Astrocyte (in vitro differentiated cells and primary cell): ENCODE results near the gene FCN1. TPM values are rescaled to one million over a fixed set of nuclear protein-coding genes. Genes with fewer than 3 reads are reported as not detected.

Experiments
- DNase-seq: peaks from one replicate; pipeline ENCODE4 v3.0.0-alpha.2; 2010; ENCODE audit warnings: low read depth
- FAIRE-seq: peaks from 2 replicates; lab custom pipeline; 2011; peaks lifted over from hg19 to GRCh38; lab: Jason Lieb, UNC
- H2AFZ ChIP-seq: 2 replicates; pipeline ENCODE4 v1.6.0; 2012; ENCODE audit warnings: low read depth, low read length, inconsistent platforms
- H3K27ac ChIP-seq: 2 replicates; pipeline ENCODE4 v1.5.1; 2011; ENCODE audit warnings: low read depth, low read length, inconsistent platforms
- H3K27me3 ChIP-seq: 2 replicates; pipeline ENCODE4 v1.6.0; 2011; ENCODE audit warnings: low read length, inconsistent platforms; ENCODE audit not compliant: insufficient read depth
- H3K36me3 ChIP-seq: 2 replicates; pipeline ENCODE4 v1.5.1; 2011; ENCODE audit warnings: low read length, inconsistent platforms; ENCODE audit not compliant: insufficient read depth
- H3K4me1 ChIP-seq: 2 replicates; pipeline ENCODE4 v1.5.1; 2011; ENCODE audit warnings: low read length, inconsistent platforms; ENCODE audit not compliant: insufficient read depth
- H3K4me2 ChIP-seq: 2 replicates; pipeline ENCODE4 v1.6.0; 2012; ENCODE audit warnings: low read length, inconsistent platforms
- H3K4me3 ChIP-seq: 2 replicates; pipeline ENCODE4 v1.5.1; 2011; ENCODE audit warnings: low read depth, mild to moderate bottlenecking, low read length, inconsistent platforms; ENCODE audit not compliant: insufficient read depth
- H3K79me2 ChIP-seq: 2 replicates; pipeline ENCODE4 v1.6.0; 2012; ENCODE audit warnings: mild to moderate bottlenecking, low read length, inconsistent platforms; ENCODE audit not compliant: insufficient read depth
- H3K9ac ChIP-seq: 2 replicates; pipeline ENCODE4 v1.6.0; 2012; ENCODE audit warnings: mild to moderate bottlenecking, low read length, inconsistent platforms
- H3K9me3 ChIP-seq: 2 replicates; pipeline ENCODE4 v1.5.1; 2012; ENCODE audit warnings: low read depth, mild to moderate bottlenecking, low read length, inconsistent platforms; ENCODE audit not compliant: insufficient read depth
- H4K20me1 ChIP-seq: 2 replicates; pipeline ENCODE4 v1.6.0; 2012; ENCODE audit warnings: low read length, inconsistent platforms; ENCODE audit not compliant: insufficient read depth
- H3K27ac Mint-ChIP-seq: one replicate; pipeline ENCODE4 v1.8.0; 2021; ENCODE audit warnings: mild to moderate bottlenecking, mixed read lengths; ENCODE audit not compliant: unreplicated experiment
- H3K27me3 Mint-ChIP-seq: one replicate; pipeline ENCODE4 v1.8.0; 2021; ENCODE audit warnings: low read depth, mixed read lengths; ENCODE audit not compliant: unreplicated experiment
- H3K36me3 Mint-ChIP-seq: one replicate; pipeline ENCODE4 v1.8.0; 2021; ENCODE audit warnings: low read depth, mixed read lengths; ENCODE audit not compliant: unreplicated experiment
- H3K4me1 Mint-ChIP-seq: one replicate; pipeline ENCODE4 v1.8.0; 2021; ENCODE audit warnings: low read depth, mixed read lengths; ENCODE audit not compliant: unreplicated experiment
- H3K4me3 Mint-ChIP-seq: one replicate; pipeline ENCODE4 v1.8.0; 2021; ENCODE audit warnings: mild to moderate bottlenecking, moderate library complexity, mixed read lengths; ENCODE audit not compliant: unreplicated experiment
- H3K9me3 Mint-ChIP-seq: one replicate; pipeline ENCODE4 v1.8.0; 2021; ENCODE audit warnings: mild to moderate bottlenecking, mixed read lengths; ENCODE audit not compliant: unreplicated experiment
- EZH2 ChIP-seq: IDR thresholded peaks from 2 replicates; pipeline ENCODE4 v1.6.1; 2012; ENCODE audit warnings: mild to moderate bottlenecking, low read length, inconsistent platforms; ENCODE audit not compliant: insufficient read depth
- total RNA-seq: library from RNA; stranded (reverse); gene quantifications from 2 replicates; pipeline ENCODE4 v1.2.1, GENCODE V29; 2021
- TF ChIP-seq, protein P1 (sequence below): IDR thresholded peaks from 2 replicates; pipeline ENCODE4 v1.5.1; 2011; ENCODE audit warnings: low read depth, mild to moderate bottlenecking, inconsistent platforms, low read length, moderate library complexity; ENCODE audit not compliant: insufficient read depth

FCN1 gene
- total RNA-seq, 1 donor from 2014 or later = not detected

DNA sequence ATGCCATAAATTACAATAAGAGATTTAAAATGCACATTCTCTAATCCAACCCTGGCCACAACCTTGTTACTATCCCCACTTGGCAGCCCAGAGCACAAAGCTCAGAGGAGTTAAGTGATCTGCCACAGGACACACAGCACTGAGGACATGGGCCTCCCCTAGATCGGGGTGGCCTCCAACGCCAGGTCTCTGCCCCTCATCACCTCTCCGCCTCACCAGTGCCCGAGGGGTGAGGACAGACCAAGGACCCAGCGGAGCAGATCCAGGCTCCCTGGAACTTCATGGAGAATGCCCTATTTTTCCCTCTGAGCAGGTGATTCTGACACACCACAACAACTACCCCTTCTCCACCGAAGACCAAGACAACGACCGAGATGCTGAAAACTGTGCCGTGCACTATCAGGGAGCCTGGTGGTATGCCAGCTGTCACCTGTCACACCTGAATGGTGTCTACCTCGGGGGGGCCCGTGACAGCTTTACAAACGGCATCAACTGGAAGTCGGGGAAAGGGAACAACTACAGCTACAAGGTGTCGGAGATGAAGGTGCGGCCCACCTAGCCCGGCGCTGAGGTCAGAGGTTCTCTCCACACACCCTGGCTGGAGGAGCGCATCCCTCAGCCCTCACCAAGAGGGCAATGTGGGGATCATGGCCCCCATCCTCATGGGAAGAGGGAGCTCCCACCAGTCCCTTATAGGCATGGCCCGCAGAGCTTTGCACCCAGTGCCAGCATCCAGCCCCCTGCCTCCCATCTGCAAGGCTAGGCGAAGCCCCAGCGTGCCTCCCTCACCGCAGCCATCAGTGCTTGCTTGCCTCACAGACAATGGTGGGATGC, 49.6 kb downstream of the FCN1 start:
- TF ChIP-seq, protein P1, sequence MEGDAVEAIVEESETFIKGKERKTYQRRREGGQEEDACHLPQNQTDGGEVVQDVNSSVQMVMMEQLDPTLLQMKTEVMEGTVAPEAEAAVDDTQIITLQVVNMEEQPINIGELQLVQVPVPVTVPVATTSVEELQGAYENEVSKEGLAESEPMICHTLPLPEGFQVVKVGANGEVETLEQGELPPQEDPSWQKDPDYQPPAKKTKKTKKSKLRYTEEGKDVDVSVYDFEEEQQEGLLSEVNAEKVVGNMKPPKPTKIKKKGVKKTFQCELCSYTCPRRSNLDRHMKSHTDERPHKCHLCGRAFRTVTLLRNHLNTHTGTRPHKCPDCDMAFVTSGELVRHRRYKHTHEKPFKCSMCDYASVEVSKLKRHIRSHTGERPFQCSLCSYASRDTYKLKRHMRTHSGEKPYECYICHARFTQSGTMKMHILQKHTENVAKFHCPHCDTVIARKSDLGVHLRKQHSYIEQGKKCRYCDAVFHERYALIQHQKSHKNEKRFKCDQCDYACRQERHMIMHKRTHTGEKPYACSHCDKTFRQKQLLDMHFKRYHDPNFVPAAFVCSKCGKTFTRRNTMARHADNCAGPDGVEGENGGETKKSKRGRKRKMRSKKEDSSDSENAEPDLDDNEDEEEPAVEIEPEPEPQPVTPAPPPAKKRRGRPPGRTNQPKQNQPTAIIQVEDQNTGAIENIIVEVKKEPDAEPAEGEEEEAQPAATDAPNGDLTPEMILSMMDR = no peak
- TF ChIP-seq EZH2 = no peak
- DNase-seq (no peak), FAIRE-seq (no peak)
- Histone ChIP-seq H3K9ac (no peak overlapping the region), H3K36me3 (no peaks in the 10 kb centered on the region), H3K4me3 (no peak overlapping the region), H3K4me1 (no peaks in the 10 kb centered on the region), H4K20me1 (no peaks in the 10 kb centered on the region), H3K27ac (no peak overlapping the region), H3K9me3 (no peaks in the 10 kb centered on the region), H3K27me3 (no peaks in the 10 kb centered on the region), H3K79me2 (no peaks in the 10 kb centered on the region), H3K4me2 (no peak overlapping the region), H2AFZ (no peak overlapping the region)
- H3K4me1 Mint-ChIP-seq = peaks cover 2% of the 10 kb centered on the region
- no peak overlapping the region for H3K4me3 Mint-ChIP-seq
- H3K36me3 Mint-ChIP-seq = peaks cover 2% of the 10 kb centered on the region
- H3K27ac Mint-ChIP-seq = no peak overlapping the region
- H3K27me3 Mint-ChIP-seq = peaks cover 25% of the 10 kb centered on the region
- peaks cover 3% of the 10 kb centered on the region for H3K9me3 Mint-ChIP-seq

DNA sequence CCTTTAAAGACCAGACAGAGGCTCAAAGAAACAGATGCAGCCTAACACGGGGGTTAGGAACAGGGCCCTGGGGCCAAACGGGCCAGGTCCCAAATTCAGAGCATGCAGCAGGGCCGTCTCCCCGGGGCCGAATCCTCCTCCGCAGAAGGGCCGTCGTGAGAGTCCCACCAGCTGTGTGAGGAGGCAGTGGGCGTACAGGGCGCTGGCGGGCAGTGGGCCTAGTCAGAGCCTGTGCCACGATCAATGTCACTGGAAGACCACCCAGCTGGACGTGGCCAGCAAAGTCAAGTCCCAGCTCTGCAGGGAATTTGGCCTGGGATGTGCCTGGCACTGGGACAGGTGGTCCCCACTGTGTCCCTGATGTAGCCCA, 52.9 kb downstream of the FCN1 start:
- Histone ChIP-seq H4K20me1 (no peaks in the 10 kb centered on the region), H3K9me3 (no peaks in the 10 kb centered on the region), H3K79me2 (no peaks in the 10 kb centered on the region), H3K4me3 (no peak overlapping the region), H2AFZ (no peak overlapping the region), H3K36me3 (no peaks in the 10 kb centered on the region), H3K27me3 (no peaks in the 10 kb centered on the region), H3K4me2 (no peak overlapping the region), H3K27ac (no peak overlapping the region), H3K4me1 (no peaks in the 10 kb centered on the region), H3K9ac (no peak overlapping the region)
- DNase-seq = no peak
- no peaks in the 10 kb centered on the region for H3K36me3 Mint-ChIP-seq
- H3K27me3 Mint-ChIP-seq = peaks cover 12% of the 10 kb centered on the region
- FAIRE-seq = no peak
- no peaks in the 10 kb centered on the region for H3K4me1 Mint-ChIP-seq
- H3K9me3 Mint-ChIP-seq = peaks cover 5% of the 10 kb centered on the region
- H3K4me3 Mint-ChIP-seq = no peak overlapping the region
- H3K27ac Mint-ChIP-seq = no peak overlapping the region
- no peak for TF ChIP-seq EZH2

GRCh38 chr9:134863941-134864820, 53.5 kb downstream of the FCN1 start:
- H3K4me1 ChIP-seq = no peaks in the 10 kb centered on the region
- H3K9me3 ChIP-seq = no peaks in the 10 kb centered on the region
- H3K4me3 Mint-ChIP-seq = no peak overlapping the region
- FAIRE-seq = no peak
- TF ChIP-seq EZH2 = no peak
- TF ChIP-seq, protein P1 = no peak
- H3K4me3 ChIP-seq = no peak overlapping the region
- H3K27ac Mint-ChIP-seq = no peak overlapping the region
- H3K4me1 Mint-ChIP-seq = no peaks in the 10 kb centered on the region
- no peak for DNase-seq
- no peaks in the 10 kb centered on the region for H3K36me3 Mint-ChIP-seq
- H3K79me2 ChIP-seq = no peaks in the 10 kb centered on the region
- H3K9ac ChIP-seq = no peak overlapping the region
- no peaks in the 10 kb centered on the region for H3K27me3 ChIP-seq
- no peaks in the 10 kb centered on the region for H3K36me3 ChIP-seq
- peaks cover 5% of the 10 kb centered on the region for H3K9me3 Mint-ChIP-seq
- no peaks in the 10 kb centered on the region for H4K20me1 ChIP-seq
- no peak overlapping the region for H2AFZ ChIP-seq
- no peak overlapping the region for H3K27ac ChIP-seq
- H3K4me2 ChIP-seq = no peak overlapping the region
- peaks cover 9% of the 10 kb centered on the region for H3K27me3 Mint-ChIP-seq
